HepG2 (cell line): Measurements from ENCODE around the gene EIF2S2. TPM values are rescaled to one million over a fixed set of nuclear protein-coding genes. Genes with fewer than 3 reads are reported as not detected.
A peak's percentile ranks its signal among the peaks of the same experiment; 100 is the strongest.

Source experiments
- ATAC-seq: fragments of 200-7000 bp; cut with Tn5 transposase; 3 replicates; pipeline ENCODE4 v1.9.1; 2020; ENCODE audit warnings: mild to moderate bottlenecking, moderate library complexity
- BruUV-seq: library from RNA; stranded (reverse); fragments of 400-500 nt; replicated peaks from 2 replicates; lab custom pipeline; 2021; lab: Mats Ljungman, UMichigan
- CTCF ChIA-PET: fragments of 300-600 bp; formaldehyde crosslinking; extraction: SDS; loops from one replicate; lab custom pipeline; 2021; ENCODE audit warnings: low total read pairs, inconsistent platforms, low intra/inter-chr PET ratio; lab: Yijun Ruan, JAX
- POLR2A ChIA-PET: fragments of 350-600 bp; sonication (Branson Sonifier 250); formaldehyde crosslinking; loops from one replicate; lab custom pipeline; 2020; ENCODE audit warnings: antibody characterized with exemption, inconsistent platforms; lab: Yijun Ruan, JAX
- DNase-seq: peaks from one replicate; pipeline ENCODE4 v3.0.0-alpha.2; 2015; ENCODE audit warnings: low spot score
- FAIRE-seq: peaks from 3 replicates; lab custom pipeline; 2011; peaks lifted over from hg19 to GRCh38; lab: Jason Lieb, UNC
- H2AFZ ChIP-seq: one replicate; pipeline ENCODE4 v1.6.1; 2011; ENCODE audit warnings: low read length, inconsistent platforms
- H3K27ac ChIP-seq: fragments of 300-600 bp; 3 replicates; pipeline ENCODE4 v1.8.0; 2011; ENCODE audit warnings: mixed run types, mild to moderate bottlenecking, mixed read lengths, low read length, inconsistent platforms; ENCODE audit not compliant: insufficient read depth; ENCODE audit errors: extremely low read length
- H3K27me3 ChIP-seq, 2 experiments: fragments of 200-600 bp in 1 of 2; 2 replicates in 1 of 2; 3 replicates in 1 of 2; pipeline versions ENCODE4 v1.6.0 to v1.8.0; 2011; ENCODE audit warnings: low read length in 2 of 2, mild to moderate bottlenecking in 2 of 2, moderate library complexity in 2 of 2, inconsistent platforms in 1 of 2; ENCODE audit not compliant: insufficient read depth in 2 of 2, control insufficient read depth in 1 of 2
- H3K36me3 ChIP-seq, 2 experiments: fragments of 200-600 bp in 1 of 2; replicated peaks in 1 of 2; 2 replicates in 1 of 2; 3 replicates in 1 of 2; pipeline versions ENCODE4 v1.5.1 to v1.8.0; 2011; ENCODE audit warnings: low read length in 2 of 2, inconsistent platforms in 1 of 2; ENCODE audit not compliant: insufficient read depth in 2 of 2, control insufficient read depth in 1 of 2
- H3K4me1 ChIP-seq: 2 replicates; pipeline ENCODE4 v1.5.1; 2012; ENCODE audit warnings: low read length, inconsistent platforms; ENCODE audit not compliant: insufficient read depth
- H3K4me2 ChIP-seq: 2 replicates; pipeline ENCODE4 v1.6.0; 2011; ENCODE audit warnings: low read depth, low read length, inconsistent platforms
- H3K4me3 ChIP-seq, 3 experiments: fragments of 200-600 bp in 1 of 3; sonication (generic), shearing (Covaris generic) in 1 of 3; replicated peaks in 1 of 3; 2 replicates each; pipeline ENCODE4 v1.5.1; 2011 to 2016; ENCODE audit warnings: low read length in 3 of 3, inconsistent platforms in 2 of 3, low read depth in 2 of 3, mild to moderate bottlenecking in 2 of 3, control low read depth in 1 of 3, mixed read lengths in 1 of 3; ENCODE audit not compliant: insufficient read depth in 1 of 3
- H3K79me2 ChIP-seq: one replicate; pipeline ENCODE4 v1.6.1; 2011; ENCODE audit warnings: low read length, inconsistent platforms; ENCODE audit not compliant: insufficient read depth
- H3K9ac ChIP-seq: 2 replicates; pipeline ENCODE4 v1.6.0; 2011; ENCODE audit warnings: mild to moderate bottlenecking, low read depth, low read length, inconsistent platforms; ENCODE audit not compliant: insufficient read depth
- H3K9me3 ChIP-seq: 2 replicates; pipeline ENCODE4 v1.5.1; 2012; ENCODE audit warnings: mild to moderate bottlenecking, low read length
- H4K20me1 ChIP-seq: 2 replicates; pipeline ENCODE4 v1.6.0; 2011; ENCODE audit warnings: inconsistent platforms, mild to moderate bottlenecking, low read length, moderate library complexity; ENCODE audit not compliant: insufficient read depth
- NFIB ChIP-seq: sonication (generic); formaldehyde crosslinking; IDR thresholded peaks from 2 replicates; pipeline ENCODE4 v1.9.0; 2021; ENCODE audit warnings: missing genetic modification reagents, mild to moderate bottlenecking, borderline replicate concordance
- POLR2AphosphoS2 ChIP-seq: IDR thresholded peaks from 2 replicates; pipeline ENCODE4 v1.6.1; 2011; ENCODE audit warnings: low read depth, low read length, improper control_type of control experiment
- RBM22 ChIP-seq: fragments of 200-400 bp; formaldehyde crosslinking; optimal IDR thresholded peaks from 2 replicates; pipeline ENCODE3; 2017; ENCODE audit warnings: mild to moderate bottlenecking, low read length, moderate library complexity
- RCOR2 ChIP-seq: IDR thresholded peaks from 2 replicates; pipeline ENCODE4 v1.6.1; 2016; ENCODE audit warnings: missing biosample characterization, missing genetic modification reagents
- SSRP1 ChIP-seq: IDR thresholded peaks from 2 replicates; pipeline ENCODE4 v1.6.1; 2016; ENCODE audit warnings: control low read depth
- STAG1 ChIP-seq: sonication (generic); formaldehyde crosslinking; IDR thresholded peaks from 2 replicates; pipeline ENCODE4 v1.4.0; 2020; ENCODE audit warnings: missing genetic modification reagents
- ZNF543 ChIP-seq: sonication (generic); formaldehyde crosslinking; IDR thresholded peaks from 2 replicates; pipeline ENCODE4 v1.4.0; 2020; ENCODE audit warnings: mild to moderate bottlenecking, missing genetic modification reagents
- ZNF747 ChIP-seq: sonication (generic); formaldehyde crosslinking; IDR thresholded peaks from 2 replicates; pipeline ENCODE4 v1.8.1; 2023; ENCODE audit warnings: missing genetic modification reagents, mild to moderate bottlenecking, borderline replicate concordance
- WGBS: methylation state at CpG from one replicate; pipeline ENCODE4 v1.1.6; 2017; ENCODE audit warnings: low lambda C conversion rate; 5-methylcytosine and 5-hydroxymethylcytosine counted together
- in situ Hi-C: cut with HindIII; loops from 2 replicates; pipeline ENCODE4 v1.10.0; 2017; ENCODE audit warnings: low pct_unique_long_range_greater_than_20kb; ENCODE audit not compliant: extremely low pct_ligation_motif_present
- intact Hi-C: fragments of 100-400 bp; cut with micrococcal nuclease; formaldehyde crosslinking; loops from one replicate; pipeline ENCODE4 v1.10.0; 2022; ENCODE audit not compliant: unreplicated experiment
- polyA plus RNA-seq, 8 experiments: library from polyadenylated mRNA; depleted of rRNA in 3 of 8; stranded (reverse) in 7 of 8; unstranded in 1 of 8; fragments of >200 nt; fragmentation: Illumina TruSeq in 4 of 8; extraction: Trizol in 4 of 8; gene quantifications; 2 replicates each; pipeline versions ENCODE4 v1.2.1 to v1.2.3, GENCODE V29; 2011 to 2016; ENCODE audit warnings: low read depth in 4 of 8, missing spikeins in 1 of 8, mixed read lengths in 1 of 8; ENCODE audit not compliant: insufficient read depth in 1 of 8
- total RNA-seq, 5 experiments: library from RNA; depleted of rRNA; stranded (reverse); fragments of >200 nt; fragmentation: Illumina TruSeq; extraction: Trizol; gene quantifications; 2 replicates each; pipeline ENCODE4 v1.2.3, GENCODE V29; 2016; ENCODE audit warnings: low read depth in 1 of 5
- TF ChIP-seq, protein P1 (sequence below): sonication (generic); formaldehyde crosslinking; IDR thresholded peaks from 2 replicates; pipeline ENCODE4 v1.5.0; 2020; ENCODE audit warnings: mild to moderate bottlenecking, missing genetic modification reagents, moderate library complexity
- TF ChIP-seq, protein P2 (sequence below): sonication (generic); IDR thresholded peaks from 2 replicates; pipeline ENCODE4 v1.6.1; 2016; ENCODE audit warnings: low read depth, borderline replicate concordance
- TF ChIP-seq, protein P3 (sequence below): sonication (generic); formaldehyde crosslinking; IDR thresholded peaks from 2 replicates; pipeline ENCODE4 v1.5.1; 2020; ENCODE audit warnings: mild to moderate bottlenecking, missing genetic modification reagents, moderate library complexity

The EIF2S2 gene
- total and polyA plus RNA-seq, 2 of the 13 experiments (the other 11 are each of a cell fraction or from before 2014, with no cell fraction given) = 126 to 213 TPM

DNA sequence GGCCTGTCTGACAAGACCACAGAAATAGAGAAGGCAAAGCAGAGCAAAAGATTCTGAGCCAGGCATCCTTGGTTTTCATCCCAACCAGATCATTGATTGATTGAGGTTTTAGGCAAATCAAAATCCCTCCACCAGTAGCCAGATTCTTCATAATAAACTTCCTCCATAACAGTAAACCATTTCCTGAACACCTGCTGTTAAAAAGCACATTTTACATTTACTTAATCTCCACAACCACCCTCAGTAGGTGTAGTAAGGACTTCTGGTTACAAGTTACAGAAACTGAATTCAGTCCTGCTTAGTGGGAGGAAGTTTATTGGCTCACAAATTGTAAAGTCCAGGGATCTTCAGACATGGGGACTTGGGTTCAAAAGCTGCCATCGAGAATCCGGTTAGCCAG lies 28.3 kb downstream of the EIF2S2 start:
- H4K20me1 ChIP-seq = peaks cover 14% of the 10 kb centered on the region
- in situ Hi-C loops (no loop called here), intact Hi-C loops (no loop called here)
- CTCF ChIA-PET = no interaction called here
- no peaks in the 10 kb centered on the region for H3K79me2 ChIP-seq
- H3K9me3 ChIP-seq = no peaks in the 10 kb centered on the region
- 96% methylated on average over 2 of the region's 2 CpGs for whole genome bisulfite sequencing
- POLR2A ChIA-PET = interaction anchor here (3.8 kb wide), 1 partner anchor 29 kb away, joined by 16 read pairs; the partner anchor contains the start of gene EIF2S2
- H3K4me2 ChIP-seq = no peak overlapping the region
- TF ChIP-seq SSRP1 (CRISPR knock-in tag) (peak; percentile 24; the same call in 1 of the 2 replicates), RCOR2 (no peak), ZNF747 (CRISPR knock-in tag) (peak; percentile 39; the same call in 1 of the 2 replicates)
- TF ChIP-seq, all 625 proteins: peak for 2
- no peak for DNase-seq
- no peak for ATAC-seq
- Histone ChIP-seq H3K36me3 (peaks cover 41 to 90% of the 10 kb centered on the region in 2 experiments), H2AFZ (no peak overlapping the region), H3K4me1 (no peaks in the 10 kb centered on the region), H3K9ac (no peak overlapping the region), H3K27ac (no peak overlapping the region), H3K4me3 (no peak overlapping the region), H3K27me3 (no peaks in the 10 kb centered on the region)
- no TSS peak for BruUV-seq
- peak; percentile 15 for FAIRE-seq

DNA sequence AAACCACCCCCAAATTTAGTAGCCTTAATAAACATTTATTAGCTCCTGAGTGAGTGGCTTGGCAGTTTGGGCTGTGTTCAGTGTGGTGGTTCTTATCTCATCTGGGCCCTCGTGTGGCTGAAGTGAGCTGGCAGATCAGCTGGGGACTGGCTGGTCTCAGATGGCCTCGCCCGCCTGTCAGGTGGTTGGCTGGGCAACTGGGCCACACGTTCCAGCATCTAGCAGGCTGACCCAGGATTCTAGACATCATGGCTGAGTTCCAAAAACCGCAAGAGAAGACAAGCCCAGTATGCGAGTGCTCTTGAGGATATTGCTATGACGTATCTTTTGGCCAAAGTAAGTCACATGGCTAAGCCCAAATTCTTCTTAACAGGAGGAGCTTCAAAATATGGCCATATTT lies 28.9 kb downstream of the EIF2S2 start:
- no TSS peak for BruUV-seq
- no peak for FAIRE-seq
- TF ChIP-seq ZNF543 (CRISPR knock-in tag) (no peak), NFIB (CRISPR knock-in tag) (0 out of 2 replicates have a peak, but pooled peaks have one; percentile 64), STAG1 (0 out of 2 replicates have a peak, but pooled peaks have one; percentile 17), POLR2AphosphoS2 (0 out of 2 replicates have a peak, but pooled peaks have one; percentile 32), RBM22 (peak; percentile 97)
- TF ChIP-seq, protein P1, sequence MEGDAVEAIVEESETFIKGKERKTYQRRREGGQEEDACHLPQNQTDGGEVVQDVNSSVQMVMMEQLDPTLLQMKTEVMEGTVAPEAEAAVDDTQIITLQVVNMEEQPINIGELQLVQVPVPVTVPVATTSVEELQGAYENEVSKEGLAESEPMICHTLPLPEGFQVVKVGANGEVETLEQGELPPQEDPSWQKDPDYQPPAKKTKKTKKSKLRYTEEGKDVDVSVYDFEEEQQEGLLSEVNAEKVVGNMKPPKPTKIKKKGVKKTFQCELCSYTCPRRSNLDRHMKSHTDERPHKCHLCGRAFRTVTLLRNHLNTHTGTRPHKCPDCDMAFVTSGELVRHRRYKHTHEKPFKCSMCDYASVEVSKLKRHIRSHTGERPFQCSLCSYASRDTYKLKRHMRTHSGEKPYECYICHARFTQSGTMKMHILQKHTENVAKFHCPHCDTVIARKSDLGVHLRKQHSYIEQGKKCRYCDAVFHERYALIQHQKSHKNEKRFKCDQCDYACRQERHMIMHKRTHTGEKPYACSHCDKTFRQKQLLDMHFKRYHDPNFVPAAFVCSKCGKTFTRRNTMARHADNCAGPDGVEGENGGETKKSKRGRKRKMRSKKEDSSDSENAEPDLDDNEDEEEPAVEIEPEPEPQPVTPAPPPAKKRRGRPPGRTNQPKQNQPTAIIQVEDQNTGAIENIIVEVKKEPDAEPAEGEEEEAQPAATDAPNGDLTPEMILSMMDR (CRISPR knock-in tag) = peak; percentile 24
- TF ChIP-seq, protein P2, sequence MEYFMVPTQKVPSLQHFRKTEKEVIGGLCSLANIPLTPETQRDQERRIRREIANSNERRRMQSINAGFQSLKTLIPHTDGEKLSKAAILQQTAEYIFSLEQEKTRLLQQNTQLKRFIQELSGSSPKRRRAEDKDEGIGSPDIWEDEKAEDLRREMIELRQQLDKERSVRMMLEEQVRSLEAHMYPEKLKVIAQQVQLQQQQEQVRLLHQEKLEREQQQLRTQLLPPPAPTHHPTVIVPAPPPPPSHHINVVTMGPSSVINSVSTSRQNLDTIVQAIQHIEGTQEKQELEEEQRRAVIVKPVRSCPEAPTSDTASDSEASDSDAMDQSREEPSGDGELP = peak; percentile 52; the same call in 1 of the 2 replicates
- TF ChIP-seq, protein P3, sequence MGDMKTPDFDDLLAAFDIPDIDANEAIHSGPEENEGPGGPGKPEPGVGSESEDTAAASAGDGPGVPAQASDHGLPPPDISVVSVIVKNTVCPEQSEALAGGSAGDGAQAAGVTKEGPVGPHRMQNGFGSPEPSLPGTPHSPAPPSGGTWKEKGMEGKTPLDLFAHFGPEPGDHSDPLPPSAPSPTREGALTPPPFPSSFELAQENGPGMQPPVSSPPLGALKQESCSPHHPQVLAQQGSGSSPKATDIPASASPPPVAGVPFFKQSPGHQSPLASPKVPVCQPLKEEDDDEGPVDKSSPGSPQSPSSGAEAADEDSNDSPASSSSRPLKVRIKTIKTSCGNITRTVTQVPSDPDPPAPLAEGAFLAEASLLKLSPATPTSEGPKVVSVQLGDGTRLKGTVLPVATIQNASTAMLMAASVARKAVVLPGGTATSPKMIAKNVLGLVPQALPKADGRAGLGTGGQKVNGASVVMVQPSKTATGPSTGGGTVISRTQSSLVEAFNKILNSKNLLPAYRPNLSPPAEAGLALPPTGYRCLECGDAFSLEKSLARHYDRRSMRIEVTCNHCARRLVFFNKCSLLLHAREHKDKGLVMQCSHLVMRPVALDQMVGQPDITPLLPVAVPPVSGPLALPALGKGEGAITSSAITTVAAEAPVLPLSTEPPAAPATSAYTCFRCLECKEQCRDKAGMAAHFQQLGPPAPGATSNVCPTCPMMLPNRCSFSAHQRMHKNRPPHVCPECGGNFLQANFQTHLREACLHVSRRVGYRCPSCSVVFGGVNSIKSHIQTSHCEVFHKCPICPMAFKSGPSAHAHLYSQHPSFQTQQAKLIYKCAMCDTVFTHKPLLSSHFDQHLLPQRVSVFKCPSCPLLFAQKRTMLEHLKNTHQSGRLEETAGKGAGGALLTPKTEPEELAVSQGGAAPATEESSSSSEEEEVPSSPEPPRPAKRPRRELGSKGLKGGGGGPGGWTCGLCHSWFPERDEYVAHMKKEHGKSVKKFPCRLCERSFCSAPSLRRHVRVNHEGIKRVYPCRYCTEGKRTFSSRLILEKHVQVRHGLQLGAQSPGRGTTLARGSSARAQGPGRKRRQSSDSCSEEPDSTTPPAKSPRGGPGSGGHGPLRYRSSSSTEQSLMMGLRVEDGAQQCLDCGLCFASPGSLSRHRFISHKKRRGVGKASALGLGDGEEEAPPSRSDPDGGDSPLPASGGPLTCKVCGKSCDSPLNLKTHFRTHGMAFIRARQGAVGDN (CRISPR knock-in tag) = peak; percentile 26; the same call in 1 of the 2 replicates

More for the DNA sequence above, 28.9 kb downstream of the EIF2S2 start:
- no peak overlapping the region for H3K9ac ChIP-seq
- intact Hi-C loops (no loop called here), in situ Hi-C loops (no loop called here)
- H3K4me2 ChIP-seq = no peak overlapping the region
- H2AFZ ChIP-seq = no peak overlapping the region
- H3K27me3 ChIP-seq = no peaks in the 10 kb centered on the region
- peaks cover 41 to 90% of the 10 kb centered on the region in 2 experiments for H3K36me3 ChIP-seq
- H3K27ac ChIP-seq = no peak overlapping the region
- WGBS = 93% methylated on average over 7 of the region's 7 CpGs
- ChIA-PET POLR2A (interaction anchor here (3.8 kb wide), 1 partner anchor 29 kb away, joined by 16 read pairs; the partner anchor contains the start of gene EIF2S2), CTCF (no interaction called here)
- H4K20me1 ChIP-seq = peaks cover 11% of the 10 kb centered on the region
- H3K79me2 ChIP-seq = no peaks in the 10 kb centered on the region
- peak; percentile 4; the same call in 1 of the 3 replicates for ATAC-seq
- no peak for DNase-seq
- H3K9me3 ChIP-seq = no peaks in the 10 kb centered on the region
- H3K4me3 ChIP-seq = no peak overlapping the region
- no peaks in the 10 kb centered on the region for H3K4me1 ChIP-seq
